Measurements from ENCODE around the gene GNL2. TPM values are rescaled to one million over a fixed set of nuclear protein-coding genes. Genes with fewer than 3 reads are reported as not detected.

GNL2 gene
- total RNA-seq, 3 donors from 2014 or later = 36.8 to 71.8 (median 63.1) TPM

GRCh38 chr1:37621326-37621870 lies 25.7 kb upstream of the GNL2 start:
- H3K27ac ChIP-seq = peak overlapping the region; percentile 26 to 60
- H3K4me3 ChIP-seq = no peak overlapping the region
- intact Hi-C loops (cut with DNase I; ENCODE audit: low total_unique reads) = no loop called here
- H3K27me3 ChIP-seq = peaks cover 0 to 21% of the 10 kb centered on the region in 2 donors
- no peaks in the 10 kb centered on the region for H3K36me3 ChIP-seq
- DNase-seq (ENCODE audit: low spot score in 2 of 2) = peak in 1 of 2 donors; percentile 48
- TF ChIP-seq POLR2AphosphoS5 (IDR thresholded peaks at IDR 0.05) = no peak
- no peak for TF ChIP-seq POLR2A (IDR thresholded peaks at IDR 0.05)
- TF ChIP-seq CTCF (IDR thresholded peaks at IDR 0.05) = no peak
- H3K9me3 ChIP-seq = no peaks in the 10 kb centered on the region
- H3K4me1 ChIP-seq = no peaks in the 10 kb centered on the region

GRCh38 chr1:37620707-37621106 lies 25.0 kb upstream of the GNL2 start:
- Histone ChIP-seq H3K4me1 (no peaks in the 10 kb centered on the region), H3K4me3 (no peak overlapping the region), H3K27me3 (peaks cover 0 to 24% of the 10 kb centered on the region in 2 donors), H3K27ac (peak overlapping the region; percentile 26 to 60), H3K9me3 (no peaks in the 10 kb centered on the region), H3K36me3 (no peaks in the 10 kb centered on the region)
- TF ChIP-seq POLR2A (IDR thresholded peaks at IDR 0.05) (no peak), CTCF (IDR thresholded peaks at IDR 0.05) (no peak), POLR2AphosphoS5 (IDR thresholded peaks at IDR 0.05) (no peak)
- no peak for DNase-seq (ENCODE audit: low spot score in 2 of 2)
- intact Hi-C loops (cut with DNase I; ENCODE audit: low total_unique reads) = no loop called here

GRCh38 chr1:37616330-37616729 lies 20.6 kb upstream of the GNL2 start:
- Histone ChIP-seq H3K36me3 (no peaks in the 10 kb centered on the region), H3K27me3 (peaks cover 0 to 8% of the 10 kb centered on the region in 2 donors), H3K9me3 (no peaks in the 10 kb centered on the region), H3K4me1 (no peaks in the 10 kb centered on the region), H3K4me3 (no peak overlapping the region), H3K27ac (no peak overlapping the region)
- intact Hi-C loops (cut with DNase I; ENCODE audit: low total_unique reads) = no loop called here
- no peak for TF ChIP-seq POLR2AphosphoS5 (IDR thresholded peaks at IDR 0.05)
- TF ChIP-seq POLR2A (IDR thresholded peaks at IDR 0.05) = no peak
- TF ChIP-seq CTCF (IDR thresholded peaks at IDR 0.05) = no peak
- no peak for DNase-seq (ENCODE audit: low spot score in 2 of 2)

- Histone ChIP-seq H3K36me3 (no peaks in the 10 kb centered on the region), H3K4me1 (no peaks in the 10 kb centered on the region), H3K27me3 (peaks cover 0 to 8% of the 10 kb centered on the region in 2 donors), H3K4me3 (no peak overlapping the region), H3K27ac (no peak overlapping the region), H3K9me3 (no peaks in the 10 kb centered on the region)
- DNase-seq (ENCODE audit: low spot score in 2 of 2) = no peak
- intact Hi-C loops (cut with DNase I; ENCODE audit: low total_unique reads) = no loop called here
- TF ChIP-seq CTCF (IDR thresholded peaks at IDR 0.05) (no peak), POLR2A (IDR thresholded peaks at IDR 0.05) (no peak), POLR2AphosphoS5 (IDR thresholded peaks at IDR 0.05) (no peak)
Measured at GRCh38 chr1:37614105-37614504, 18.4 kb upstream of the GNL2 start.

GRCh38 chr1:37612186-37612585 lies 16.4 kb upstream of the GNL2 start:
- DNase-seq (ENCODE audit: low spot score in 2 of 2) = no peak
- Histone ChIP-seq H3K36me3 (no peaks in the 10 kb centered on the region), H3K27me3 (peaks cover 0 to 8% of the 10 kb centered on the region in 2 donors), H3K27ac (no peak overlapping the region), H3K4me3 (no peak overlapping the region), H3K9me3 (no peaks in the 10 kb centered on the region), H3K4me1 (no peaks in the 10 kb centered on the region)
- intact Hi-C loops (cut with DNase I; ENCODE audit: low total_unique reads) = no loop called here
- no peak for TF ChIP-seq POLR2AphosphoS5 (IDR thresholded peaks at IDR 0.05)
- no peak for TF ChIP-seq CTCF (IDR thresholded peaks at IDR 0.05)
- TF ChIP-seq POLR2A (IDR thresholded peaks at IDR 0.05) = no peak

Data from breast epithelium (tissue), 4 donors.